ENCODE results near the gene RXRB.

The RXRB gene

DNA sequence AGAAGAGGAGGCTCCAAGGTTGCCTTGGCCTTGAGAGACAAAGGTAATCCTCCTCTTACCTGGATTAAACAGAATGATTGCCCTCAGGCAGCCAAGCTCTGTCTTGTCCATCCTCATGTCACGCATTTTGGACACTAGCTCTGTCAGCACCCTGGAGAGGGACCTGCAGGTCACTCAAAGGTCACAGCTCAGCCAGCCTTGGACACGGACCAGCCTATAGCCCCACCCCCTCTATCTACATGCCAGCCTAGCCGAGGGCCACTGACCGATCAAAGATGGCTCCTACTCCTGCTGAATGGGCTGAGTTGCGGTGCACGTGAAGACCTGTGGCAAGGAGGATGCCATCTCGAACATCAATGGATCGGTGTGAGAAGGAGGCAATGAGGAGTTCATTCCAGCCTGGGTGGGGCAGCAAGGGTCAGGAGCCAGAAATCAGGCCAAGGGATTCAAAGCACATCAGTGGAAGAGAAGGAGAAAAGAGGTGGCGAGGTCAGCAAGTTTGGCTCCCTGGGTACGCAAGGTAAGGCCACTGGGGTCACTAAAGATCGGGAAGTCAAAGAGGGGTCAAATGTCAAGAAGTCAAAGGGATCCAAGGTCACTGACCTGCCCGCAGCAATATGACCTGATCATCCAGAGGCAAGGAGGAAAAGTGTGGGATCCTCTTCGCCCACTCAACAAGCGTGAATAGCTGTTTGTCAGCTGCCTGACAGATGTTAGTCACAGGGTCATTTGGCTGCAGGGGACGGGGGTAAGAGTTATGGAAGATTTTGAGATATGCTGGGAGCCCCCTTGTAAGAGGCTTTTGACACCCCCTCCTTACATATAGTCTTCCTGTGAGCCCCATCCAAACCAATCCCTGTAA is 4.9 kb downstream of the RXRB start:
- no peak for DNase-seq

DNA sequence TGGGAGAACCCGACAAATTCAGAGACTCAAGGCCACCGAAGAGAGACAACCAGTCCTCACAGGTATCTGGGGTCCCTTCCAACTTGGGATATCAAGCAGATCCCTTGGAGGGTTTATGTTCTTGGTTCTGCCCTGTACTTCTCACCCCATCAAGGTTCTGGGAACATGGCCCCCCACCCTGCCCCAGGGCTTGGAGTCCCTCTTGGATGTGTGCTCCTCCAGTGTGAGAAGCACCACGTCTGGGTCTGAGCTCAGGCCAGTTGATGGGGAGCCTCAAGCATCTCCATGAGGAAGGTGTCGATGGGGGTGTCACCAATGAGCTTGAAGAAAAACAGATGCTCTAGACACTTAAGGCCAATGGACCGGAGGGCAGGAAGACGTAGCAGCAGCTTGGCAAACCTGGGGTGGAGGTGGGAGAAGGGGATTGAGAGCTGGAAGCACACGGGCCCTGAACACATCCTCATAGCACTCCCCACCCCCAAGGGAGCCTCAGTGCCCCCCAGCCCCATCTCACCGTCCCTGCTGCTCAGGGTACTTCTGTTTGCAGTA is 6.0 kb downstream of the RXRB start:
- no peak for DNase-seq

DNA sequence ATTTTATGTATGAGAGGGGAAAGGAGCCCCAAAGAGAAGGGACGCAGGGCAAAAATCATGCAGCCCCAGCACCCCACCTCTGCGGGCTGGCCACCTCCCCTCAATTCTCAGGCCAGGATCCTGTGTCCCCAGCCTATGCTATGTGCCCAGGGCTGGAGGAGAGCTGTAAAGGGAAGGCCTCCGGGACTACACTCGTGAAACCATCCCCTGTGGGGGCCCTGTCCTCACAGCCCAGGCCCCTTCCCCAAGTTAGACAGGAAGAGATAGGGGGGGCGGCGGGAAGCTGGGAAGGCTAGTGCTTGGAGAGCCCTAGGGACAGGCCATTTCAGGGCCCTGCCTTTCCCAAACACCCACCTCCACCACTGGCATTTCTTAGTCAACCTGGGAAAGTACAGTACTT is 6.8 kb downstream of the RXRB start:
- no peak for DNase-seq

DNA sequence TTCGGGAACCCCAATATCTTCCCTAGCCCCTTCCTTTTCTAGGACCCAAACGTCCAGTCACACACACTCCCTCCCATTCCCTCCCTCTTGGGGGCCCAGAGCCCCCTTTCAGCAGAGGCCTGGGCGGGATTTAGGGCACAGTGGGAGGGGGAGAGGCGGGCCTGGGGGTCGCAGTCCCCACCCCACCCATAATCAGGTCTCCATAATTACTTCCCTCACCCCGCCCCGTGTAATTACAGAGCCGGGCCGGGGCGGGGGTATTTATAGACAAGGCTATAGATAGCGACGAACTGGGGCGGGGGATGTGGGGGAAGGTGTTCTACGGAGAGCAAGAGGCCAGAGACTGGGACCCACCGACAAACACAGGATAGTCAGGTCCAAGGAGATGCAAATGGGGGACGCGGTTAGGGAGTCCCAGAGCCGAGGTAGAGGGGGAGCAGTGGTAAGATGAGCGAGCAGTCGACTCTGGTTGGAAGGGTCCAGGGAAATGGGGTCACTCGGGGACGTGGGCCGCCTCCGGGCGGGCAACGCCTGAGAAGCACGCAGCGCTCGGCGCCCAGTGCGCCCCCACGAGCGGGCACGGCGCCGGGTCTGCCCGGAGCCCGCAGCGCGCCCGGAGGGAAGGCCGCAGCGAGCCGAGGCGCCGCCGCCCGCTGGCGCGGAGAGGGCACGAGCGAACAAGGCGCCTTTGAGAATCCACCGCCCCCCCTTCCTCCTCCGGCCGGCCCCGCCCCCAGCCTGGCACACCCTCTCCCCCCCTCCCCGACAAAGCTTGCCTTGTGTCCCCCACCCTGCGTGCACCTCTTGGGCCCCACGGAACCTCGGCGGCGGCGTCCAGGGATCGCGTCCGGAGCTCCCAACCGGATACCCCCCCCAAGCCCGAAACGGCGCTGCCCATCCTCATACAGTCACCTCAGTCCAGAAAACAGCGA is 7.5 kb downstream of the RXRB start:
- DNase-seq: no peak

DNA sequence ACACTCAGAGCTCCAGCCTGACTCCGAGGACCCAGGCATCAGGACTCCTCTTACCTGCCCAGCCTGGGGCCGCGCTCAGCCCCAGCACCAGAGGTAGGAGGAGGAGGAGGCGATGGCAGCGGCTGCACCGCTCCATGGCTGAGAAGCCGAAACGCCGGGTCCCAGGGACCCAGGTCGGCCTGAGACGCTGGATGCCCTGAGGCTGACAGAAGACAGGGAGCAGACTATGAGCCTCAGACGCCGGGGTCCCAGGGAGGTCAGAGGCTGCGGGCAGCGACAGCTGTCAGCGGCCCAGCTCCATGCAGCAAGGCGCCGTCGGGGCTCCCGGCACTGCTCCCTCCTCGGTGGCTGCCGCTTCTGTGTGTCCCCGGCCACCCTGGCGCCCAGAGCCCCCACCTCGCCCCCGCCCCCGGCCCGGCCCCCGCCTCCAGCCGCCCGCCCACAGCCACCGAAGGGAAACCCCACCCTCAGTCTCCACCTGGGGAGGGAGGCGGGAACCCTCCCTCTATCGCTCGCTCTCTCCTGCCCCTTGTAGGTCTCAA is 8.3 kb downstream of the RXRB start, which contains the start of gene COL11A2:
Gene COL11A2, minus strand, starts transcription at position 363 of the 542 bp plus-strand sequence. Its CDS starts 227 bp downstream, at position 136.
- no peak for DNase-seq

DNA sequence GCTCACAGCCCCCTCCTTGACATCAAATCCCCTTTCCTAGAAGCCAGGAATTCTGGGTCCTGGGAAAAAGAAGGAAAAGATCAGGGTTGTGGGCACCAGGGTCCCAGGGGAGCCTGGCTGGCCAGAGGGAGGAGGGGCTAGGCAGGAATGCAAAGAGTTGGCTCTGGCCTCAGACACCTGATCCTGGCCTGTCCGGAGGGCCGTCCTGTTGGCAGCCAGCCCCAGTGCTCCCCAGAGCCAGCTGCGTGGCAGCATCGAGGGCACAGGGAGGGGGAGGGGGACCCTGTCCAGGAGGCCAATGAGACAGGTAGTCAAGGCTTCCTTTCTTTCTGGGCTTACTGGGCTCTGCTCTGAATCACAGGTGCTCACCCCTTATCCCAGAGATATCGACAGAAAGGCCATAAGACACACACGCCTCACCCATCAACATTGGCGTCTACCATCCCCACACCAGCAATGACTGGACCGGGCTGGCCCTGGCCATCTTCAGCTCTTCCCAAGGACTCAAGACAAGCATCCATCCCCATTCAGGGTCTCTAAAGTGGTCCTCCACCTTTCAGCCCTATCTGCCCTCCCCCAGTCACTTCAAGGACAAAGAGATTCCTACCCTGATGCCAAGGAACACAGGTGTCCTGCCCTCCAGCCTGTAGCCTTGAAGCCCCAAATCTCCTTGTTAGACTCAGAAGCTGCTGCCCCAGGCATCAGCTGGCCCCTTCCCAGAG is 8.9 kb downstream of the RXRB start:
- no peak for DNase-seq

DNA sequence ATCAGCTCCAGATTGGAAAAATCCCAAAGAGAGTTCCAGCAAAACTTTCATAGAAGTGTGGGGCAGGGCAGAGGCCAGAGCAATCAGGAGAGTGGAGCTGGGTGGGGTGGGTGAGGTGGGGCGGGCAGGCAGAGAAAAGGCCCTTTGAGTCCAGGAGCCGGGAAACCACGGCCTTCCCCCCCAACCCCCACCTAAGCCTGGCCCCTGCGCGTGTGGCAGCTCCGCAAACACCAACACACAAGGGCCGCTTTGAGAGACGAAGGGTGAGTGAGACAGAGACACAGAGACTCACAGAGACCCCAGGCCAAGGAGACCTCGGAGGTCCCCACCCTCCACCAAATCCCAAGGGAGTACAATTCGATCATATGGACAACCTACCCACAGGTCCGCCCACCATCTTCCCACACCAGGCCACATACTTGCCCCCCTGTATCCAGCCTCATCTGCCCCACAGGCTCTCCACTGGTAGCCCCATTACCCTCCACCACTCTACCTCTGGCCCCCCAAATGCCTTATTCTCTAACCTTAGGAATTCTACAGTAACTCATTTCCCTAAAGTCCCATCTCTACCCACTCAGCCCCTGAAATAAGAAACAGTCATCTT is 9.9 kb downstream of the RXRB start:
- no peak for DNase-seq

DNA sequence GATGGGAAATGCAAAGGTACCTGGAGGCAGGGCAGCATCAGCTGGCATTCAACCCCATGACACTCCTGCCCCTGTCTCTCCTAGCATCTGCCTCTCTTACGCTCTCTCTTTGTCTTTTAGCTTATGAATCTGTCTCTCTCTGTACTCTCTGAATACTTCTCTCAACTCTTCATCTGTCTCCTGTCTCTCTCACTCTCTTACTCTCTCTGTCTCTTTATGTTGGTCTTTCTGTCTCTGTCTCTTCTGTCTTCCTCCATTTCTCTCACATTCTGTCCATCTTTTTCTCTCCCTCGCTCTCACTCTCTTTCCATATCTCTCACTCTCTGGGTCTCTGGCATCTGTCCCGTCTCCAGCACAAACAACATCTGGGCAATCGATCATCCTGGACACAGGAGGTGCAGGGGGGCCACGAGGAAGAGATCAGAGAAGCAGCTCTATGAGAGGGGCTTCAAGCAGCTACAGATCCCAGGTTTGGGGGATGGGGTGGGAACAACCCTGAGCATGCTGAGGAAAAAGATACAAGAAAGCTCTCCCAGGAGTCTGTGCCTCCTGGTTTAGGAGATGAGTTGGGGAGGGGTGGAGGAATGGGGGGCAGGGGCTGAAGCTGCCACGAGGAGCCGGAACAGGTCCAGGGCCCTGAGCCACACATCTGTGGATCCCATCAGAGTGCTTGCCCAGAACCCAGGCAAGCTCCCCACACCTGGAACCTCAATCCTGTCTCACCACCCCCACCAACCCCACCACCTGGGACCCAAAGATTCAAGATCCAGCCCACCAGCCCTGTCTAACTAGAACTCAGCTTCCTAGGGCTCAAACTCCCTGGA is 10.6 kb downstream of the RXRB start:
- DNase-seq: no peak

DNA sequence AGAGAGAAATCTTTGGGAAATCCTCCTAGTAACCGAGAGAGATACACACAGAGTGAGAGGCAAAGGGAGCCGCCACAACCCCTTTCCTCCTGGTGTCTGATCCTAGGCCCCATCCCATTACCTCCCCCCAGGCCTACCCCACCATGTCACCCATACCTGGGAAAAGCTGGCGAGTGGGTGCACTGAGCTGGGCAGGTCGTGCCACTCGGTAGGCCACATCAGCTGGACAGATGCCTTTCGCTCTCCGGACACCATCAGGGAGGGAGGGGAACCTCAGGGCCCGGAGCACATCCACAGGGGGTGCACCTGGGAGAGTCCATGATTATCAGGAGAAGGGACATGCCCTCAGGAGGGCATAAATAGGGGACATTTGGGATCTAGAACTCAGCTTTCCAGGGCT is 11.3 kb downstream of the RXRB start:
- no peak for DNase-seq

DNA sequence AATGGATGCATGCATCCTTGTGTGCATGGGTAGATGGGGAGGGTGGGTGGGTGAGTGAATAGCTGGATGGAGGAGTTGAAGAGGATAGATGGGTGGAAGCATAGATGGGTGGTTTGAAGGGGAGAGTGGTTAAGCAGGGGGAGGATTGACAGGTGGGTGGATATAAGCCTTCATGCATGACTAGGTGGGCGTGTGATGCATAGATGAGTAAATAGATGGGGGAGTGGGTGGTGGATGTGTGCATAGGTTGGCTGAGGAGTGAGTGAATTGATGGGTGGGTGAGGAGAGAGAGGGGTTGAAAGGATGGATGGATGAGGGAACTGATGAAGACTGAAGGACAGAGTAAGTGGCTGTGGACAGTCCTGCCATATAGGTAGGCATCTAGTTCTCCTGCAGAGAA is 12.7 kb downstream of the RXRB start:
- DNase-seq: no peak

DNA sequence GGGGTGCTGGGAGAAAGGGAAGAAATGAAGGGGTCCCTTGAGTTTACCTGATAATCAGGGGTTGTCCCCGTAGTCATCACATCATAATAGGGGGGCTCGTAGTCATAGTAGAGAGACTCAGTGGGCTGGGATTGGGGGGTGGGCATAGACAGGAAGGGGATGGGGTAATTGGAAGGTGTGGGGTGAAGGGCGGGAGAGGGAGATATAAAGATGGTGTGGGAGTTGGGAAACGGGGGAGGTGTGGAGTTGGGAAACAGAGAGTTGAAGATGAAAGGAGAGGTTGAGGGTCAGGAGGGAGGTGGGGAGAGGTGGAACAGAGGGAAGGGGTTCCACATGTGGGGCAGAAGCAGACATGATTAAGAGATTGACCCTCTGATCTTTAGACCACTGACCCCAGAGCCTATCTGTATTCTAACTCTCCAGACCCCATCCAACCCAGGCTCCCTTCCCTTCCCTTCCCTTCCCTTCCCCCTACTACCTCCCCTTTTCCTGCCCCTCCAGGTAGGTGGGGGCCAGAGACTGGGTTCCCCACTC is 14.7 kb downstream of the RXRB start:
- no peak for DNase-seq

DNA sequence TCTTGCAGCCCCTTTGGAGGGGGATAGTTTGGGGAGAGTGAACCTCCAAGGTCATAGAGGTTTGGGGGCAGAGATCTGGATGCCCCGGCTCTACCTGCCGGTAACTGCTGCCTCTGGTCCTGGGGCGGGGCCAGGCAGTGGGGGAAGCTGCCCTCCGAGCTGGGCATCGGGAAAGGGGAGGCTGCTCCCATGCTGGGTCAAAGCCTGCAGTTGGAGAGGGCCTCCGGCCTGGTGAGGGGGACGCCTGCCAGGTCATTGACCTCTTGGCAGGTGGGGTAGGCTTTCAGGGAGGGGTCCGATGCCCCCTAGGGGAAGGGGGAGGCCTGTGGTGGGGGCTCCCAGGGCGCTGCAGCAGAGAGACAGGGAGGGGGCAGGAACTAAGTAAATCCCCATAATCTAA is 15.3 kb downstream of the RXRB start:
- DNase-seq: no peak

DNA sequence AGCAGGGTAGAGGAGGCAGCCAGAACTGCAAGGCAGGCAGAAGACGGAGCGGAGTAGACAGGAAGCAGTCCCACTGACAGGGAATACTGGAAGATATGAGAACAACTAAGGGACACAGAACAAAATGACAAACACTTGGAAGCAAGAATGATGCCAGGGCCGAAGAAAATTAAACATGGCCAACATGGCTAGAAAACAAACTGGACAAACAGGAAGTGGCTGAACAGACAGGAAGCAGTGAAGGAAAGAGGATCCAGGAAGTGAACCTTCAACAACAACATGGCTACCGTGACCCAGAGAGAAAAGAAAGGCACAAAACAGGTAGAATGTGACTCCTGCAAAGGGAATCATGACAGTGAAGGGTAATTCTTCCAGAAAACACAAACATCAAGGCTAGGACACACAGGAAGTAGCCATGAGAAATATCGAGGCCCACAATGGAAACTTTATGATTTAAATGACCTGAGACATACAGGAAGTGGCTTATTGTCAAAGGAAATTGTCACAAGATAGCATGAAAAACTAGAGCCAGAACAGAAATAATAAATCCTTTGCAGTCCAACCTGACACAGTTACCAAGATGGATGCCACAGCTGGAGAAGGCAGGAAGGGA is 17.3 kb downstream of the RXRB start:
- DNase-seq: no peak

DNA sequence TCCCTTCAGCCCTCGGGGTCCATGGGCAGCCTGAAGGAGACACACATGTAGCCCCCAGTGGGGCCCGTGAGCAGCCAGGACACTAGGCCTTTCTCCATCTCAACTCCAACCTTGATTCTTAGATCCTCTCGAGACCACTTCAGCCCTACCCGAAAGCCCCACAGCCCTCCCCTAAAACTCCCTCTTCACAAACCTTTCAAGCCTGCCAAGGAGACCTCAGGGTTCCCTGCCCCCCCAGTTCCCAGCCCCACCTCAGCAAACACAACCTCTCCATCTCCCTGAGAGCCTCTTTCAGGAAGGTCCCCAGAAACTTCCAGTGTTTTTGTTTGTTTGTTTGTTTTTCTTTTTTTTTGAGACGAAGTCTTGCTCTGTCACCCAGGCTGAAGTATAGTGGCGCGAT is 19.3 kb downstream of the RXRB start:
- no peak for DNase-seq

DNA sequence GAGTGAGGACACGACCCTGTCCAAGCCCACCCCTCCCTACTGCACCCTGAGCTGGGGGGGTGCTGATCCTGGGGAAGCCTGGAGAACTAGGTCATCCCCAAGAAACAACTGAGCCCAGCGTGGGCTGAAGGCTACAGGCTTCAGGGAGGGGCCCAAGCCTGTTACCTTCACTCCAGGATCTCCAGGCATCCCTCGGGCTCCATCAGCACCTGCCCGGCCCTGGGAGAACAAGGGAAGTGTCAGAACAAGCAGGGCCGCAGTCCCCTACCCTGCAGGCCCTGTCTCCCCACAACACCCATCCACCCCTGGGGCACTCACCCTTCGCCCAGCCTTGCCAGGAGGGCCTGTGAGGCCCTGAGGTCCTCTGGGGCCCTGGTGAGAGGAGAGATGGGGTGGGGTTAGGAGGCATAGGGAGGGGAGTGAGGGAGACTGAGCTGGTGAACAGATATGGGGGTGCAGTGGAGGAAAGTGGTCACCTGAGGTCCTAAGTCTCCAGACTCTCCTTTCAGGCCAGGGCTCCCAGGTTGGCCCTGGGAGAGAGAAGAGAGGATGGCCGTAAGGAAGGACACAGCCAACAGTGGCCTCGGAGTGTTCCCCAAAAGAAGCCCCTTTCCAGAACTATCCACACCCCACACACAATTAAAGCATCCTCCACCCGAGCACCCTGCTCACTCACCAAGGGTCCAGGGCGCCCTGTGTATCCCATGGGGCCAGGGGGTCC is 21.6 kb downstream of the RXRB start:
- no peak for DNase-seq

DNA sequence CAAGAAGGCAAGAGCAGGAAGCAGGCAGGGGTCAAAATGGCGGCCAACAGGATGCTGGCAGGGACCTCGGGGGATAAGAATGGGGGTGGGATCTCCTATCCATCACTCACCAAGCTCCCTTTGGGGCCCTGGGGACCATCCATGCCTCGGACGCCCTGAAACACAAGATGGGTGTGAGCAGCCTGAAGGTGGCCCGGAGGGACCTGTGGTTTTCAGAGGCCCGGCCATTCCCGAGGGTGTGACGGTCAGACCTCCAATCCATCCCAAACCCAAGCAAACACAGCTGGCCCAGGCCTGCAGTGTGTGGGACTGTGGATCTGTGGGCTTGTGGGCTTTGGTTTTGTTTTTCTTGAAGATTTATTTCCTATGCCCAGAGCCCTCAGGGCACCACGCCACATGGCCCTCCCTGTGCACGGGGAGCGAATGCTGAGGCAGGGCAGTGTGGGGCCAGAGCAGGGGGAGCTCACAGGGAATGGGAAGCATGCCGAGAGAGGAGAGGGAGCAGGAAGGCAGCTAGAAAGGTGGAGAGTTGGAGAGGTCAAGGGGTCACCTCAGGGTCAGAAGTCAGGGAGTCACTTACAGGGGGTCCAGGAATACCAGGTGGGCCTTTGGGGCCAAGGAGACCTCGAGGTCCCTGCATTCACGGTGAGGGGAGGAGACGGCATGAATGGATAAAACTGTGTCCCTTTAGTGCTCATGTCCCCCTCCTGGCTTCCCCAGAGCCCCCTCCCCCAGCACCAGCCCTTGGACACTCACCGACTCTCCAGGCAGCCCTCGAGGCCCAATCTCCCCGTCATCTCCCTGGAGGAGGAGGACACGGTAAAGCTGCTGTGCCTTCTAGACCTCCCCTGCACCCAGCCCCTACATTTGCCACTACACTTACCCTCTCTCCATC is 22.7 kb downstream of the RXRB start:
- DNase-seq: no peak

DNA sequence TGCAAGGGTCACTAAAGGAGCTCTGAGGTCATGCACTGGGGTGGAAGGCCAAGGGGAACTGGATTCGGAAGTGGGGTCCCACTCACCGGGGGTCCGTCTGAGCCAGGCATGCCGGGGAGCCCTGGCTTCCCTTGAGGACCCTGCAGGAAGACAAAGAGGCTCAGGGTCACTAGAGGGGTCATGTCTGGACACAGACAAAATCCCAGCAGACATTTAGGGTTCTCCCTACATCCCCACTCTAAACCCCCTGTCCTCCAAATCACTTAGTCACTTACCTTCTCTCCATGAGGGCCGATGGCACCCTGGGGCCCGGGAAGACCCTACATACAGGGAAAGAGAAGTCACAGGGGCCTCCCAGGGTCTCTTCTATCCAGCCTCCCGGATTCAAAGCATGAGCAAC is 23.6 kb downstream of the RXRB start:
- no peak for DNase-seq

DNA sequence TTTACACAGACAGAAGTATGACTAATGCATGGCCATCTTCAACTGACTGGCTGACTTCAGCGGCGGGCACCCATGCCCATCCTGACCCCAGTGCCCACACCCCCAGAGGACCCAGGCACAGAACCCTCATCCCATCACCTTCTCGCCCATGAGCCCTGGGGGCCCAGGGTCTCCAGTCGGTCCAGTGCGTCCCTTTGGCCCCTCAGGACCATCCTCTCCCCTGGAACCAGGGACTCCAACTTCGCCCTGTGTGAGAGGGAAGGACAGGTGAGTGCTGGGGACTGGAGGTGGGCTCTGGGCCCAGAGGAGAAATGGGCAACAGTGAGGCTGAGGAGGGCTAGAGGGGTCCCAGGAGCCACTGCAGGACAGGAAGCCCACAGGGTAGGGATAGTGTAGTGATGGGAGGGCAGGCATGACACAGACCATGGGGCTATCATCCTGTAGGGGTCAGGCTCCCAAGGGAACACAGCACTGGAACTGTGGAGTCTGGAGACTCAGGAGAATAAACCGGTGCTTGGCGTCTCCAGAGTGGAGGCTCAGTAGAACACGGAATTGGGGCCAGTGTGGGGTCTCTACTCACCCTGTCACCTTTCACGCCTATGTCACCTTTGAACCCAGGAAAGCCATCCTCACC is 24.9 kb downstream of the RXRB start:
- no peak for DNase-seq

Measured in amniotic stem cell (primary cell).